ENCODE results near the gene TACC2. TPM values are rescaled to one million over a fixed set of nuclear protein-coding genes. Genes with fewer than 3 reads are reported as not detected.

TACC2 gene
- total RNA-seq, 1 donor from 2014 or later: 37.6 TPM

DNA sequence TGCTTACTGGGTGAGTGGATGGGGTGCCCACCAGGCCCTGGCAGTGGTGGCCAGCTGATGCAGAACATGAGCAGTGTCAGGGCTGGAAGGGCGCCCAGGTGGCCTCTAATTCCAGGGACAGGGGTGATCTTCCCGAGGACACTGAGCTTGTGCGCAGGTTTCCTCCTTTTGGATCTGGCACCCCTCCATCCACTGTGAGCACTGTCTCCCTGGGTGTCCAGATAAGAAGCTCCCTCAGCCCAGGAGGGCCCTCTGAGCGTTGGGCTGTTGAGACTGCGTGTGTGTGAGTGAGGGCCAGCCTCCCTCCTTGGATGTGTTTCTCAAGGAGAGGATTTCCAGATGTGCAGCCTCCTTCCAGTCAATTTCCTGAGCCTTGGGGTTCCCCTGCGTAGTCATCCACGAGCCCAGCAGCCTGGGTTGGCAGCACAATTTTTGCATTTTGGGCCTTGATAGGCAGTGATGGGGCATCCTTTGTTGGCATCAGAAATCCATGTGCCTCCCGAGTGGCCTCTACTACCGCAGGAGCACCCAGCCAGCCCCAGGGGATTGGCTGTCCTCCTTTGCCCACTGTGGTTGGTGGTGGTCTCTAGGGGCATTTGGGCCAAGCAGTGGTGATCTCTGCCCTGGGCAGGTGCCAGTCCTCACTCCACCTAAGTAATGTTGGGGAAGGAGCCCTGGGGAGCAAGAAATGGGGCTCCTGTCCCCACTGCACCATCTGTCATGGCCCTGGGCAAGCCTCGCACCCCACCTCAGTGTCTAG lies 261.2 kb downstream of the TACC2 start:
- no peaks in the 10 kb centered on the region for H3K27me3 ChIP-seq (ENCODE audit: control insufficient read depth in 3 of 3, insufficient read depth in 3 of 3, low read length in 3 of 3)
- peaks cover 68 to 78% (median 74%) of the 10 kb centered on the region in 3 donors for H3K36me3 ChIP-seq (ENCODE audit: control insufficient read depth in 3 of 3, insufficient read depth in 3 of 3, low read length in 3 of 3)
- no peak overlapping the region for H3K4me3 ChIP-seq (ENCODE audit: low read length in 3 of 3)
- H3K9me3 ChIP-seq (ENCODE audit: control insufficient read depth in 3 of 3, low read length in 3 of 3): no peaks in the 10 kb centered on the region
- no peak overlapping the region for H3K27ac ChIP-seq (ENCODE audit: low read depth, low read length)
- H3K9ac ChIP-seq (ENCODE audit: low read depth in 1 of 3, low read length in 3 of 3): no peak overlapping the region
- H3K4me1 ChIP-seq (ENCODE audit: control insufficient read depth in 3 of 3, insufficient read depth in 3 of 3, low read length in 3 of 3): no peaks in the 10 kb centered on the region

DNA sequence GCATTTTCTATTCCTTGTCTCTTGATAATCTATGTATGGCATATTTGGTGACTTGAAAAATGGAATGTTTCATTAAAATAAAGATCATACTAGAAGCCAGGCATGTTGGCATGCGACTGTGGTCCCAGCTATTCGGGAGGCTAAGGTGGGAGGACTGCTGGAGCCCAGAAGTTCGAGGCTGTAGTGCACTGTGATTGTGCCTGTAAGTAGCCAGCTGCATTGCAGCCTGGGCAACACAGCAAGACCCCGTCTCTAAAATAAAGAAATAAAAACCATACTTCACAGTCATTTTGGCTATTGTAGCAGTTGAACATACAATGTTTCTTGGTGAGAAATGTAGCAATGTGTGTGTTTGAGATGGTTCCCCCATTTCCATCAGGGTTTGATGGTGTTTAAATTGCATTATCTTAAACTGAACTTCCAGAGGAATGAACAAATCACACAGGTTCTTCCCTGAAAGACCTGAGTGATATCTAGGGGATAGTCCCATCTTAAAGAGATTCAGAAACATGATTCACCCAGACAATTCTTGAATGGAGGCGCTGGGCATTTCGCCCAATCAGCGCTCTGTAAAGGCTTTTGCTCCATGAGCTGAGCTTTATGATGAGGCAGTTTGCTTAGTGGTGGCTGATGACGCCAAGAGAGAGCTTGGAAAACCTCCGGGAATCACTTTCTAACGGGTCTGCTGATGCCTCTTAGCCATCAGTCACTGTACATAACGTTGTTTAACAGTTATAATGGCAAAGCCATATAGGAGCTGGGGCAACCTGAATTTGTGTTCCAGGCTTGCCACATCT lies 262.7 kb downstream of the TACC2 start:
- Histone ChIP-seq H3K4me3 (ENCODE audit: low read length in 3 of 3) (no peak overlapping the region), H3K4me1 (ENCODE audit: control insufficient read depth in 3 of 3, insufficient read depth in 3 of 3, low read length in 3 of 3) (no peaks in the 10 kb centered on the region), H3K9me3 (ENCODE audit: control insufficient read depth in 3 of 3, low read length in 3 of 3) (no peaks in the 10 kb centered on the region), H3K27ac (ENCODE audit: low read depth, low read length) (no peak overlapping the region), H3K9ac (ENCODE audit: low read depth in 1 of 3, low read length in 3 of 3) (no peak overlapping the region), H3K27me3 (ENCODE audit: control insufficient read depth in 3 of 3, insufficient read depth in 3 of 3, low read length in 3 of 3) (no peaks in the 10 kb centered on the region), H3K36me3 (ENCODE audit: control insufficient read depth in 3 of 3, insufficient read depth in 3 of 3, low read length in 3 of 3) (peaks cover 67 to 77% (median 72%) of the 10 kb centered on the region in 3 donors)

GRCh38 chr10:122252805-122253204 lies 263.8 kb downstream of the TACC2 start:
- no peaks in the 10 kb centered on the region for H3K27me3 ChIP-seq (ENCODE audit: control insufficient read depth in 3 of 3, insufficient read depth in 3 of 3, low read length in 3 of 3)
- H3K9ac ChIP-seq (ENCODE audit: low read depth in 1 of 3, low read length in 3 of 3): no peak overlapping the region
- H3K36me3 ChIP-seq (ENCODE audit: control insufficient read depth in 3 of 3, insufficient read depth in 3 of 3, low read length in 3 of 3): peaks cover 61 to 74% (median 69%) of the 10 kb centered on the region in 3 donors
- no peak overlapping the region for H3K4me3 ChIP-seq (ENCODE audit: low read length in 3 of 3)
- H3K9me3 ChIP-seq (ENCODE audit: control insufficient read depth in 3 of 3, low read length in 3 of 3): no peaks in the 10 kb centered on the region
- H3K4me1 ChIP-seq (ENCODE audit: control insufficient read depth in 3 of 3, insufficient read depth in 3 of 3, low read length in 3 of 3): peaks cover 0 to 1% (median 0%) of the 10 kb centered on the region in 3 donors
- H3K27ac ChIP-seq (ENCODE audit: low read depth, low read length): no peak overlapping the region

DNA sequence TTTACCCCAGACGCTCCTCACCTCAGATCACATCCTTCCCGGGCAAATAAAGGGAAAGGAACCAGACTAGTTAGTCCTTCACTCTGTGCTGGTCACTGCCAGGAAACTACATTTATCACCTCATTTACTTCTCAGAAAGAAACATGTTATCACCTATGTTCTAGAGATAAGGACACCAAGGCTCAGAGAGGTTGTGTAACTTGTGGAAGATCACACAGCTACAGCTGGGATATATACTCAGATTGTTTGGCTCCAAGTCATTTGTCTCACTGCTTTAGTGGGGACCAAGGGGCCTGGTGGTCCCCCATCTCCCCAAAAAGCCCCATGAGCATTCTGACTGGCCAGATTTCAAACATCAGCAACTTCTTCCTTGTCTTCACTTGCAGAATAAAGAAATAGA lies 264.6 kb downstream of the TACC2 start:
- no peaks in the 10 kb centered on the region for H3K27me3 ChIP-seq (ENCODE audit: control insufficient read depth in 3 of 3, insufficient read depth in 3 of 3, low read length in 3 of 3)
- H3K4me1 ChIP-seq (ENCODE audit: control insufficient read depth in 3 of 3, insufficient read depth in 3 of 3, low read length in 3 of 3): peaks cover 0 to 2% (median 0%) of the 10 kb centered on the region in 3 donors
- no peaks in the 10 kb centered on the region for H3K9me3 ChIP-seq (ENCODE audit: control insufficient read depth in 3 of 3, low read length in 3 of 3)
- no peak overlapping the region for H3K4me3 ChIP-seq (ENCODE audit: low read length in 3 of 3)
- H3K9ac ChIP-seq (ENCODE audit: low read depth in 1 of 3, low read length in 3 of 3): no peak overlapping the region
- H3K27ac ChIP-seq (ENCODE audit: low read depth, low read length): no peak overlapping the region
- H3K36me3 ChIP-seq (ENCODE audit: control insufficient read depth in 3 of 3, insufficient read depth in 3 of 3, low read length in 3 of 3): peaks cover 58 to 78% (median 65%) of the 10 kb centered on the region in 3 donors

- Histone ChIP-seq H3K27ac (ENCODE audit: low read depth, low read length) (no peak overlapping the region), H3K27me3 (ENCODE audit: control insufficient read depth in 3 of 3, insufficient read depth in 3 of 3, low read length in 3 of 3) (no peaks in the 10 kb centered on the region), H3K9ac (ENCODE audit: low read depth in 1 of 3, low read length in 3 of 3) (no peak overlapping the region), H3K4me1 (ENCODE audit: control insufficient read depth in 3 of 3, insufficient read depth in 3 of 3, low read length in 3 of 3) (peaks cover 0 to 2% (median 0%) of the 10 kb centered on the region in 3 donors), H3K4me3 (ENCODE audit: low read length in 3 of 3) (no peak overlapping the region), H3K9me3 (ENCODE audit: control insufficient read depth in 3 of 3, low read length in 3 of 3) (no peaks in the 10 kb centered on the region), H3K36me3 (ENCODE audit: control insufficient read depth in 3 of 3, insufficient read depth in 3 of 3, low read length in 3 of 3) (peaks cover 46 to 68% (median 57%) of the 10 kb centered on the region in 3 donors)
Measured at GRCh38 chr10:122254831-122255230, 265.9 kb downstream of the TACC2 start.

GRCh38 chr10:122255509-122256301 lies 266.7 kb downstream of the TACC2 start:
- no peaks in the 10 kb centered on the region for H3K9me3 ChIP-seq (ENCODE audit: control insufficient read depth in 3 of 3, low read length in 3 of 3)
- H3K27me3 ChIP-seq (ENCODE audit: control insufficient read depth in 3 of 3, insufficient read depth in 3 of 3, low read length in 3 of 3): no peaks in the 10 kb centered on the region
- H3K36me3 ChIP-seq (ENCODE audit: control insufficient read depth in 3 of 3, insufficient read depth in 3 of 3, low read length in 3 of 3): peaks cover 39 to 62% (median 55%) of the 10 kb centered on the region in 3 donors
- no peak overlapping the region for H3K9ac ChIP-seq (ENCODE audit: low read depth in 1 of 3, low read length in 3 of 3)
- no peak overlapping the region for H3K27ac ChIP-seq (ENCODE audit: low read depth, low read length)
- peaks cover 0 to 2% (median 0%) of the 10 kb centered on the region in 3 donors for H3K4me1 ChIP-seq (ENCODE audit: control insufficient read depth in 3 of 3, insufficient read depth in 3 of 3, low read length in 3 of 3)
- H3K4me3 ChIP-seq (ENCODE audit: low read length in 3 of 3): no peak overlapping the region

GRCh38 chr10:122257041-122257440 lies 268.1 kb downstream of the TACC2 start:
- Histone ChIP-seq H3K9me3 (ENCODE audit: control insufficient read depth in 3 of 3, low read length in 3 of 3) (no peaks in the 10 kb centered on the region), H3K4me1 (ENCODE audit: control insufficient read depth in 3 of 3, insufficient read depth in 3 of 3, low read length in 3 of 3) (peaks cover 0 to 2% (median 0%) of the 10 kb centered on the region in 3 donors), H3K27ac (ENCODE audit: low read depth, low read length) (no peak overlapping the region), H3K27me3 (ENCODE audit: control insufficient read depth in 3 of 3, insufficient read depth in 3 of 3, low read length in 3 of 3) (no peaks in the 10 kb centered on the region), H3K4me3 (ENCODE audit: low read length in 3 of 3) (no peak overlapping the region), H3K9ac (ENCODE audit: low read depth in 1 of 3, low read length in 3 of 3) (no peak overlapping the region), H3K36me3 (ENCODE audit: control insufficient read depth in 3 of 3, insufficient read depth in 3 of 3, low read length in 3 of 3) (peaks cover 30 to 55% (median 48%) of the 10 kb centered on the region in 3 donors)

DNA sequence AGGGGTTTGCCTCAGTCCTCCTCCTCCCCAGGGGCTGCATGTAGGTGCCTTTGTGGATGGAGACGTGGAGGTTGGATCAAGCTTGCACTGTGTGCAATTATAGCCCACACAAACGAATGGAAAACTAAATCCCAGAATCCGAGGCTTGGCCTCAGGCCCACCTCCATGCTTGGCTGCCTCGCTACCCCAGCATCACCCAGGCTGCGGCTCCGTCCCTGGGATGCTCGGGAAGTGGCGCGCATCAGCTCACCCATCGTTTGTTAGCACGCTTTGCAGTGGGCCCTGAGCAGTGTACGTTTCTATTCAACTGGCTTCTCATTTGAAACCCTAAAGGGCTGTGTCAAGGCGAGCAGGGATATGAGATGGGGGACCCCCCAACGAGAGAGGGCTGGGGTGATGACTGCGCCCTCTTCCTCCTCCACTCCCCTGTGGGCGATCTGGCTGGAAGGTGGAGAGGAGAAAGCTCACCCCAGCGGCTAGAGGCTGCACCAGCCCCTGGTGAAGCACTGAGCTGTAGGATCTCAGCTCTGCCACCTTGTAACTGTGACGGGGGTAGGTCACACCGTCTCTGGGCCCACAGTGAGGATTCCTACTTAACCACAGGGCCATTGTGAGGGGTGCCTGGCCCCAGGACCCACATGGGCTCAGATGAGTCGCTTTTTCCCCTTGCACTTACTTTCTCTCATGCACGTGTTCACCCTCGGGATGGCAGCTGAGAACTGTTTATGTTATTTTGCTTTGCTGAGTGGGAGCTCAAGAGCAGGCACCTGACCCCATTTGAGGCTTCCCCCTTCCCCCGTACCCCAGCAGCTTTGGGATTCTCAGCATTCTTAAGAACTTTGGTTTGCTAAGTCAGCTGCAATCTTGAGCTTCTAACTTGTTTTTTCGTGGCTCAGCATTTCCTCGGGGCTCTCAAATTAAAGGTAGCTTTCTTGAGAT lies 269.4 kb downstream of the TACC2 start:
- Histone ChIP-seq H3K36me3 (ENCODE audit: control insufficient read depth in 3 of 3, insufficient read depth in 3 of 3, low read length in 3 of 3) (peaks cover 21 to 45% (median 37%) of the 10 kb centered on the region in 3 donors), H3K9me3 (ENCODE audit: control insufficient read depth in 3 of 3, low read length in 3 of 3) (no peaks in the 10 kb centered on the region), H3K27me3 (ENCODE audit: control insufficient read depth in 3 of 3, insufficient read depth in 3 of 3, low read length in 3 of 3) (no peaks in the 10 kb centered on the region), H3K27ac (ENCODE audit: low read depth, low read length) (no peak overlapping the region), H3K4me3 (ENCODE audit: low read length in 3 of 3) (no peak overlapping the region), H3K9ac (ENCODE audit: low read depth in 1 of 3, low read length in 3 of 3) (no peak overlapping the region), H3K4me1 (ENCODE audit: control insufficient read depth in 3 of 3, insufficient read depth in 3 of 3, low read length in 3 of 3) (peaks cover 0 to 2% (median 0%) of the 10 kb centered on the region in 3 donors)

DNA sequence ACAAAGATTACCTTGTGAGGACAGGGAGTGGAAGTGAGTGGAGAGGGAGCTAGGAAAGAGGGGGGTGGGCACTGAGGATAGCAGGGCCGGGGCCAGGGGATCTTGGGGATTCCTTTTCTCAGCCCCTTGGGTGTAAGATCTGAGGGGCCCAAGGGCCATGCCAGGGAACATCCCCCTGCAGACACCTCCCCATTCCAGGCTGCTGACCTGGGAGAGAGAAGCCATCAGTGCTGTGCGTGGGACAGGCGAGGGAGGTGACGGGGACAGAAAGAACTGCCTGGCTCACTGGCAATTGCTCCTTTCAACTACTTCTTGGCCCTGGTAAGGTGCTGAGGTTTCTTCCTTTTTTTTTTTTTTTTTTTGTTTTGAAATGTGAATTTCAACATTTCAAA lies 270.1 kb downstream of the TACC2 start:
- H3K9me3 ChIP-seq (ENCODE audit: control insufficient read depth in 3 of 3, low read length in 3 of 3): no peaks in the 10 kb centered on the region
- H3K27ac ChIP-seq (ENCODE audit: low read depth, low read length): no peak overlapping the region
- no peak overlapping the region for H3K4me3 ChIP-seq (ENCODE audit: low read length in 3 of 3)
- H3K4me1 ChIP-seq (ENCODE audit: control insufficient read depth in 3 of 3, insufficient read depth in 3 of 3, low read length in 3 of 3): peaks cover 4 to 5% (median 4%) of the 10 kb centered on the region in 3 donors
- H3K27me3 ChIP-seq (ENCODE audit: control insufficient read depth in 3 of 3, insufficient read depth in 3 of 3, low read length in 3 of 3): no peaks in the 10 kb centered on the region
- H3K9ac ChIP-seq (ENCODE audit: low read depth in 1 of 3, low read length in 3 of 3): no peak overlapping the region
- peaks cover 17 to 38% (median 31%) of the 10 kb centered on the region in 3 donors for H3K36me3 ChIP-seq (ENCODE audit: control insufficient read depth in 3 of 3, insufficient read depth in 3 of 3, low read length in 3 of 3)
